HepG2 (cell line): ENCODE results near the gene BCAS1. TPM values are rescaled to one million over a fixed set of nuclear protein-coding genes. Genes with fewer than 3 reads are reported as not detected.

Experiments
- BHLHE40 ChIP-seq: IDR thresholded peaks from 2 replicates; pipeline ENCODE4 v1.6.1; 2011; ENCODE audit warnings: low read length, improper control_type of control experiment
- CCDC6 ChIP-seq: sonication (generic); formaldehyde crosslinking; IDR thresholded peaks from 2 replicates; pipeline ENCODE4 v1.8.1; 2022; ENCODE audit warnings: mild to moderate bottlenecking, missing genetic modification reagents, moderate library complexity
- HDAC1 ChIP-seq: sonication (generic); formaldehyde crosslinking; IDR thresholded peaks from 2 replicates; pipeline ENCODE4 v1.5.1; 2020; ENCODE audit warnings: mild to moderate bottlenecking, missing genetic modification reagents
- HDAC2 ChIP-seq: sonication (generic); formaldehyde crosslinking; IDR thresholded peaks from 2 replicates; pipeline ENCODE4 v1.4.0; 2020; ENCODE audit warnings: missing genetic modification reagents
- MAFK ChIP-seq, 2 experiments: IDR thresholded peaks in 1 of 2; conservative IDR thresholded peaks in 1 of 2; 2 replicates each; pipeline ENCODE4 v1.6.1; 2011; ENCODE audit warnings: improper control_type of control experiment in 2 of 2, low read length in 2 of 2
- NCOR1 ChIP-seq: fragments of 200-600 bp; sonication (generic); IDR thresholded peaks from 2 replicates; pipeline ENCODE4 v1.7.0; 2017; ENCODE audit warnings: antibody characterized with exemption, low read length, borderline replicate concordance
- NONO ChIP-seq, 2 experiments: fragments of 450-650 bp in 1 of 2; sonication (generic) in 1 of 2; formaldehyde crosslinking in 1 of 2; IDR thresholded peaks in 1 of 2; conservative IDR thresholded peaks in 1 of 2; 2 replicates each; pipeline versions ENCODE4 v1.6.1 to v1.8.0; 2017 to 2022; ENCODE audit warnings: mild to moderate bottlenecking in 1 of 2, missing genetic modification reagents in 1 of 2, moderate library complexity in 1 of 2
- RAD21 ChIP-seq: fragments of 450-650 bp; formaldehyde crosslinking; IDR thresholded peaks from 2 replicates; pipeline ENCODE4 v1.5.0; 2020; ENCODE audit warnings: mild to moderate bottlenecking
- SP1 ChIP-seq, 2 experiments: fragments of 450-650 bp in 1 of 2; sonication (generic) in 1 of 2; formaldehyde crosslinking in 1 of 2; IDR thresholded peaks; 2 replicates each; pipeline versions ENCODE4 v1.4.0 to v1.6.1; 2016 to 2020; ENCODE audit warnings: missing genetic modification reagents in 1 of 2
- THYN1 ChIP-seq: sonication (generic); formaldehyde crosslinking; IDR thresholded peaks from 2 replicates; pipeline ENCODE4 v1.8.1; 2023; ENCODE audit warnings: low read depth, mild to moderate bottlenecking, moderate library complexity, missing genetic modification reagents, borderline replicate concordance
- ZNF121 ChIP-seq: sonication (generic); formaldehyde crosslinking; IDR thresholded peaks from 2 replicates; pipeline ENCODE4 v1.5.0; 2020; ENCODE audit warnings: mild to moderate bottlenecking, missing genetic modification reagents
- ZNF251 ChIP-seq: sonication (generic); formaldehyde crosslinking; IDR thresholded peaks from 2 replicates; pipeline ENCODE4 v1.9.0; 2021; ENCODE audit warnings: mild to moderate bottlenecking, missing genetic modification reagents
- ZNF280B ChIP-seq: sonication (generic); formaldehyde crosslinking; IDR thresholded peaks from 2 replicates; pipeline ENCODE4 v1.5.0; 2020; ENCODE audit warnings: missing genetic modification reagents, mild to moderate bottlenecking, borderline replicate concordance
- ZNF567 ChIP-seq: sonication (generic); formaldehyde crosslinking; IDR thresholded peaks from 2 replicates; pipeline ENCODE4 v1.8.1; 2023; ENCODE audit warnings: mild to moderate bottlenecking, missing genetic modification reagents, borderline replicate concordance
- polyA plus RNA-seq, 8 experiments: library from polyadenylated mRNA; depleted of rRNA in 3 of 8; stranded (reverse) in 7 of 8; unstranded in 1 of 8; fragments of >200 nt; fragmentation: Illumina TruSeq in 4 of 8; extraction: Trizol in 4 of 8; gene quantifications; 2 replicates each; pipeline versions ENCODE4 v1.2.1 to v1.2.3, GENCODE V29; 2011 to 2016; ENCODE audit warnings: low read depth in 4 of 8, missing spikeins in 1 of 8, mixed read lengths in 1 of 8; ENCODE audit not compliant: insufficient read depth in 1 of 8
- total RNA-seq, 5 experiments: library from RNA; depleted of rRNA; stranded (reverse); fragments of >200 nt; fragmentation: Illumina TruSeq; extraction: Trizol; gene quantifications; 2 replicates each; pipeline ENCODE4 v1.2.3, GENCODE V29; 2016; ENCODE audit warnings: low read depth in 1 of 5
- TF ChIP-seq, protein P1 (sequence below): sonication (generic); formaldehyde crosslinking; IDR thresholded peaks from 2 replicates; pipeline ENCODE4 v1.5.1; 2020; ENCODE audit warnings: missing genetic modification reagents, mild to moderate bottlenecking, borderline replicate concordance

BCAS1 gene
- total and polyA plus RNA-seq, 2 of the 13 experiments (the other 11 are each of a cell fraction or from before 2014, with no cell fraction given), result 0.55 to 0.91 TPM

DNA sequence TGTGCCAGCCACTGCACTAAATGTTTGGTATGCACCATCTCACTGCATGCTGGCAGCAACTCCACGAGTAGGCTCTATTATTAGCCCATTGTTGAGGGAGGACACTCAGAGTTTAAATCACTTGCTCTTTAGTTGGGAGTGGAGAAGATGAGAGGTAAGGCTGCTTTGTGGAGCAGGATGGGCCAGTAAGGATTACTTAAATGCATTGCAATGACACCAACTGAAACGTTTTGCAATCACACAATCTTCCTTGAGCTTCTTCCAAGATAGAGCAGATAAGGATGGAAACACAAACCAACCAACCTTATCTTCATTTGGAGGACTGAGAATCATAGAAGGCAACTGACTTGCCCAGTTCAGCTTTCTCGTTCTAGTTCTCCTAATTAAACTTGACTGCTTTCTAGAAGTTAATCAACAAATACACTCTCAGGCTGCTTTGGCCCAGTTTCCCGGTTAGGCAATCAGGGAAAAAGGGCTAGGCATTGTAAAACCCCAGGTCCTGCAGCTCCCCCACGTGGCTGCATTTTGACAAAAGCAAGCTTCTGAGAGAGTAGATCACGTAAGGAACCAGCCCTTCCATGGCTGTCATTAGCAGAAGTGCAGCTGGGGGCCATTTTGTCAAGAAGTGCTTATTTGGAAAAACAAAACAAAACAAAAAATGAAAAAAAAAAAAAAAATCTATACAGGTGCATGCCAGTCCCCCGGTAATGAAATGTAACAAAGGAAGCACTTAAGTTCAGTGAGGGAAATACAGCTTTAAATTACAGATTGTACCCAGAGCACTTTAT, 130.6 kb downstream of the BCAS1 start (continued):
- TF ChIP-seq NONO (IDR thresholded peaks at IDR 0.05), result no peak
- 0 out of 2 replicates have a peak, but pooled peaks have one; percentile 27 for TF ChIP-seq NONO (CRISPR knock-in tag; conservative IDR thresholded peaks at IDR 0.05)
- no peak for TF ChIP-seq BHLHE40
- TF ChIP-seq ZNF280B (CRISPR knock-in tag), result no peak
- peak; percentile 62; the same call in 1 of the 2 replicates for TF ChIP-seq HDAC2 (CRISPR knock-in tag)
- TF ChIP-seq, protein P1, sequence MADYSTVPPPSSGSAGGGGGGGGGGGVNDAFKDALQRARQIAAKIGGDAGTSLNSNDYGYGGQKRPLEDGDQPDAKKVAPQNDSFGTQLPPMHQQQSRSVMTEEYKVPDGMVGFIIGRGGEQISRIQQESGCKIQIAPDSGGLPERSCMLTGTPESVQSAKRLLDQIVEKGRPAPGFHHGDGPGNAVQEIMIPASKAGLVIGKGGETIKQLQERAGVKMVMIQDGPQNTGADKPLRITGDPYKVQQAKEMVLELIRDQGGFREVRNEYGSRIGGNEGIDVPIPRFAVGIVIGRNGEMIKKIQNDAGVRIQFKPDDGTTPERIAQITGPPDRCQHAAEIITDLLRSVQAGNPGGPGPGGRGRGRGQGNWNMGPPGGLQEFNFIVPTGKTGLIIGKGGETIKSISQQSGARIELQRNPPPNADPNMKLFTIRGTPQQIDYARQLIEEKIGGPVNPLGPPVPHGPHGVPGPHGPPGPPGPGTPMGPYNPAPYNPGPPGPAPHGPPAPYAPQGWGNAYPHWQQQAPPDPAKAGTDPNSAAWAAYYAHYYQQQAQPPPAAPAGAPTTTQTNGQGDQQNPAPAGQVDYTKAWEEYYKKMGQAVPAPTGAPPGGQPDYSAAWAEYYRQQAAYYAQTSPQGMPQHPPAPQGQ (CRISPR knock-in tag), result no peak
- peak; percentile 87 for TF ChIP-seq ZNF121 (CRISPR knock-in tag)
- TF ChIP-seq ZNF567 (CRISPR knock-in tag), result no peak
- TF ChIP-seq MAFK (conservative IDR thresholded peaks at IDR 0.05 in 1 of 2, IDR thresholded peaks at IDR 0.05 in 1 of 2; ENCODE audit: low read length in 2 of 2), result no peak
- no peak for TF ChIP-seq THYN1
- no peak for TF ChIP-seq ZNF251 (CRISPR knock-in tag)
- TF ChIP-seq CCDC6 (CRISPR knock-in tag), result no peak
- TF ChIP-seq NCOR1, result no peak
- TF ChIP-seq SP1 (IDR thresholded peaks at IDR 0.05), result no peak
- no peak for TF ChIP-seq SP1 (CRISPR knock-in tag; IDR thresholded peaks at IDR 0.05)
- no peak for TF ChIP-seq HDAC1
- peak; percentile 95 for TF ChIP-seq RAD21 (CRISPR knock-in tag)
